Liver (tissue), 9 donors: ENCODE measurements around the gene PPME1. TPM values are rescaled to one million over a fixed set of nuclear protein-coding genes. Genes with fewer than 3 reads are reported as not detected.

Experiments used
- DNase-seq: peaks from one replicate; pipeline ENCODE4 v3.0.0-alpha.2; 2017; ENCODE audit warnings: low spot score
- H3K27ac ChIP-seq, 2 donors: one replicate each; pipeline ENCODE4 v1.7.0; 2013; ENCODE audit warnings: inconsistent platforms in 2 of 2, low read length in 2 of 2, control low read depth in 1 of 2, low read depth in 1 of 2, mild to moderate bottlenecking in 1 of 2
- H3K27me3 ChIP-seq, 4 donors: one replicate each; pipeline versions ENCODE4 v1.6.1 to v1.7.0; 2013; ENCODE audit warnings: low read length in 3 of 4, inconsistent platforms in 1 of 4, mild to moderate bottlenecking in 1 of 4, moderate library complexity in 1 of 4; ENCODE audit not compliant: control insufficient read depth in 4 of 4, insufficient read depth in 4 of 4
- H3K36me3 ChIP-seq, 4 donors: one replicate each; pipeline versions ENCODE4 v1.6.1 to v1.7.0; 2013; ENCODE audit warnings: low read length in 3 of 4, mild to moderate bottlenecking in 3 of 4, low read depth in 1 of 4, moderate library complexity in 1 of 4; ENCODE audit not compliant: control insufficient read depth in 4 of 4, insufficient read depth in 3 of 4
- H3K4me1 ChIP-seq, 4 donors: one replicate each; pipeline versions ENCODE4 v1.6.1 to v1.7.0; 2013; ENCODE audit warnings: low read length in 3 of 4, mild to moderate bottlenecking in 3 of 4, moderate library complexity in 1 of 4; ENCODE audit not compliant: control insufficient read depth in 4 of 4, insufficient read depth in 4 of 4
- H3K4me3 ChIP-seq, 3 donors: one replicate each; pipeline versions ENCODE4 v1.6.1 to v1.7.0; 2013; ENCODE audit warnings: low read length in 3 of 3, control low read depth in 1 of 3, low read depth in 1 of 3, mild to moderate bottlenecking in 1 of 3
- H3K9ac ChIP-seq, 2 donors: one replicate each; pipeline ENCODE4 v1.7.0; 2013; ENCODE audit warnings: low read length in 2 of 2, mild to moderate bottlenecking in 2 of 2, moderate library complexity in 2 of 2, control low read depth in 1 of 2, low read depth in 1 of 2
- H3K9me3 ChIP-seq, 4 donors: one replicate each; pipeline versions ENCODE4 v1.6.1 to v1.7.0; 2013; ENCODE audit warnings: low read length in 3 of 4; ENCODE audit not compliant: control insufficient read depth in 4 of 4
- ATF3 ChIP-seq: IDR thresholded peaks from 2 replicates; pipeline ENCODE4 v1.6.1; 2016; ENCODE audit warnings: antibody characterized with exemption
- CTCF ChIP-seq: fragments of 150-350 bp; IDR thresholded peaks from 2 replicates; pipeline ENCODE4 v1.5.1; 2017; ENCODE audit warnings: improper control_type of control experiment, low read depth, low read length; ENCODE audit not compliant: missing input control
- EGR1 ChIP-seq, 2 donors: IDR thresholded peaks; 2 replicates each; pipeline ENCODE4 v1.6.1; 2016 to 2018; ENCODE audit warnings: antibody characterized with exemption in 2 of 2, low read depth in 2 of 2
- FOXA2 ChIP-seq: IDR thresholded peaks from 2 replicates; pipeline ENCODE4 v1.6.1; 2016; ENCODE audit warnings: antibody characterized with exemption
- GABPA ChIP-seq, 2 donors: IDR thresholded peaks in 1 of 2; conservative IDR thresholded peaks in 1 of 2; 2 replicates each; pipeline ENCODE4 v1.6.1; 2016; ENCODE audit warnings: antibody characterized with exemption in 2 of 2, mild to moderate bottlenecking in 1 of 2, moderate library complexity in 1 of 2
- HNF4G ChIP-seq: IDR thresholded peaks from 2 replicates; pipeline ENCODE4 v1.6.1; 2016; ENCODE audit warnings: antibody characterized with exemption
- MAX ChIP-seq: IDR thresholded peaks from 2 replicates; pipeline ENCODE4 v1.6.1; 2016; ENCODE audit warnings: antibody characterized with exemption
- REST ChIP-seq: IDR thresholded peaks from 2 replicates; pipeline ENCODE4 v1.6.1; 2016; ENCODE audit warnings: antibody characterized with exemption, mild to moderate bottlenecking
- RXRA ChIP-seq, 2 donors: IDR thresholded peaks; 2 replicates each; pipeline ENCODE4 v1.6.1; 2017 to 2018; ENCODE audit warnings: antibody characterized with exemption in 2 of 2, mild to moderate bottlenecking in 1 of 2
- SP1 ChIP-seq: IDR thresholded peaks from 2 replicates; pipeline ENCODE4 v1.6.1; 2018; ENCODE audit warnings: antibody characterized with exemption, mild to moderate bottlenecking
- YY1 ChIP-seq: IDR thresholded peaks from 2 replicates; pipeline ENCODE4 v1.6.1; 2016; ENCODE audit warnings: antibody characterized with exemption, mild to moderate bottlenecking
- ZBTB33 ChIP-seq: IDR thresholded peaks from 2 replicates; pipeline ENCODE4 v1.6.1; 2016; ENCODE audit warnings: antibody characterized with exemption
- WGBS: extraction: QIAGEN DNeasy Blood & Tissue Kit; methylation state at CpG from one replicate; pipeline ENCODE4 v1.1.7; 2013; 5-methylcytosine and 5-hydroxymethylcytosine counted together
- polyA plus RNA-seq, 2 donors: library from polyadenylated mRNA; stranded (reverse) in 1 of 2; unstranded in 1 of 2; fragments of 200-250 nt in 1 of 2; fragments of >200 nt in 1 of 2; fragmentation: Nextera tagmentation in 1 of 2; extraction: Ambion mirVana in 1 of 2; gene quantifications; one replicate each; pipeline versions ENCODE4 v1.2.1 to v1.2.3, GENCODE V29; 2013 to 2015
- total RNA-seq, 2 donors: library from RNA; depleted of rRNA; stranded (reverse); fragments of >200 nt; gene quantifications; one replicate each; pipeline ENCODE4 v1.2.3, GENCODE V29; 2014
- donor health status: healthy.
- donor health status: healthy.
- donor health status: healthy.
- donor health status: healthy.
- donor health status: healthy.

PPME1 gene
- total and polyA plus RNA-seq, 4 donors = 9.1 to 47.4 (median 13.6) TPM

GRCh38 chr11:74249496-74249895 lies 78.4 kb downstream of the PPME1 start:
- Histone ChIP-seq H3K27me3 (no peaks in the 10 kb centered on the region), H3K9me3 (no peaks in the 10 kb centered on the region), H3K36me3 (peaks cover 12 to 45% (median 19%) of the 10 kb centered on the region in 4 donors), H3K4me1 (no peaks in the 10 kb centered on the region), H3K27ac (no peak overlapping the region), H3K9ac (no peak overlapping the region), H3K4me3 (no peak overlapping the region)
- 97% methylated on average over 2 of the region's 2 CpGs for WGBS
- no peak for TF ChIP-seq GABPA (IDR thresholded peaks at IDR 0.05 in 1 of 2, conservative IDR thresholded peaks at IDR 0.05 in 1 of 2)
- TF ChIP-seq SP1 = no peak
- no peak for DNase-seq

- Histone ChIP-seq H3K9ac (no peak overlapping the region), H3K27me3 (no peaks in the 10 kb centered on the region), H3K9me3 (no peaks in the 10 kb centered on the region), H3K4me1 (no peaks in the 10 kb centered on the region), H3K36me3 (peaks cover 12 to 33% (median 18%) of the 10 kb centered on the region in 4 donors), H3K4me3 (no peak overlapping the region), H3K27ac (no peak overlapping the region)
- TF ChIP-seq FOXA2 (no peak), EGR1 (IDR thresholded peaks at IDR 0.05; ENCODE audit: low read depth in 2 of 2) (no peak), ATF3 (no peak), MAX (no peak), HNF4G (no peak), ZBTB33 (no peak), REST (no peak), CTCF (no peak), YY1 (no peak), RXRA (IDR thresholded peaks at IDR 0.05) (no peak)
- WGBS = 84% methylated on average over 8 of the region's 8 CpGs
- no peak for DNase-seq
Observed at GRCh38 chr11:74253361-74253760, 82.3 kb downstream of the PPME1 start.
